ENCODE measurements around the gene DPY19L3. TPM values are rescaled to one million over a fixed set of nuclear protein-coding genes. Genes with fewer than 3 reads are reported as not detected.

DPY19L3 gene
- total RNA-seq, 1 donor from 2014 or later, result 115 TPM

DNA sequence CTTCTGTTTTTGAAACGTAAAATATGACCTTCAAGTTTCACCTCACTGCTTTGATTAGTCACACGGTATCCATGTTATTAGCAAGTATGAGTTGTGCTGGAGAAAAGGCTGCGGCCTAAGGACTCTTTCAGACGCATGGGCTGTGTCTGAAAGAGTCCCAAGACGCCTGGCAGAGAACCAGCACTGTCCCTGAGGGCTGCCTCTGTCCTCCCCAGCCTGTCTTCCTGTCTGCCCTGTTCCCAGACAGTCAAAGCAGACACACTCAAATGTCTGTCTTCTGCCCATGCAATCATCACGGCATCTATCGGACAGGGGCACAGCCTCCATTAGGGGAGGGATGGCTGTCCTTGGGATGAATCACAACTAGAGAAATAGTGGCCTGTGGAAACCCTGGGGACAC lies 65.5 kb downstream of the DPY19L3 start:
- peaks cover 4 to 26% of the 10 kb centered on the region in 2 donors for H3K36me3 ChIP-seq
- intact Hi-C loops (cut with DNase I), result no loop called here
- H3K4me1 ChIP-seq, result no peaks in the 10 kb centered on the region
- H3K27ac ChIP-seq, result no peak overlapping the region
- H3K9me3 ChIP-seq, result no peaks in the 10 kb centered on the region
- no peak for DNase-seq (ENCODE audit: low spot score in 2 of 2)
- no peak overlapping the region for H3K4me3 ChIP-seq
- TF ChIP-seq, protein P1, sequence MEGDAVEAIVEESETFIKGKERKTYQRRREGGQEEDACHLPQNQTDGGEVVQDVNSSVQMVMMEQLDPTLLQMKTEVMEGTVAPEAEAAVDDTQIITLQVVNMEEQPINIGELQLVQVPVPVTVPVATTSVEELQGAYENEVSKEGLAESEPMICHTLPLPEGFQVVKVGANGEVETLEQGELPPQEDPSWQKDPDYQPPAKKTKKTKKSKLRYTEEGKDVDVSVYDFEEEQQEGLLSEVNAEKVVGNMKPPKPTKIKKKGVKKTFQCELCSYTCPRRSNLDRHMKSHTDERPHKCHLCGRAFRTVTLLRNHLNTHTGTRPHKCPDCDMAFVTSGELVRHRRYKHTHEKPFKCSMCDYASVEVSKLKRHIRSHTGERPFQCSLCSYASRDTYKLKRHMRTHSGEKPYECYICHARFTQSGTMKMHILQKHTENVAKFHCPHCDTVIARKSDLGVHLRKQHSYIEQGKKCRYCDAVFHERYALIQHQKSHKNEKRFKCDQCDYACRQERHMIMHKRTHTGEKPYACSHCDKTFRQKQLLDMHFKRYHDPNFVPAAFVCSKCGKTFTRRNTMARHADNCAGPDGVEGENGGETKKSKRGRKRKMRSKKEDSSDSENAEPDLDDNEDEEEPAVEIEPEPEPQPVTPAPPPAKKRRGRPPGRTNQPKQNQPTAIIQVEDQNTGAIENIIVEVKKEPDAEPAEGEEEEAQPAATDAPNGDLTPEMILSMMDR (IDR thresholded peaks at IDR 0.05), result no peak
- no peaks in the 10 kb centered on the region for H3K27me3 ChIP-seq

DNA sequence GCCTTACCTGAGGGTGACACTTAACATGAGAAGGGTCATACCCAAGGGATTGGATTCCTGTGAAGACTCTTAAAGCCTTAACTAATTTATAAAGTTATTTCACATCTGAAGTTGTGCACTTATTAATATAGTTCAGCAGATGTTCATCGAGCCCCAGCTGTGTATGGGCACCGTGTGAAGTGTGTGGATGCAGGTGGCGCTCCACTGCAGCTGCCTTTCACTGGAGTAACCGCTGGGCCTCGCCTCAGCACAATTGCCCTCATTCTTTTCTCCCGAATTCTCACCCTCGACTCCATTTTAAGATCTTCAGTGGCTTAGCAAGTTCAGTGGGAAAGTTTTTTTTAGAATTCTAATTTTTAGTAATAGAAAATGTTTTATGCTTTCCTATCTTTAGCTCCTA lies 66.2 kb downstream of the DPY19L3 start:
- Histone ChIP-seq H3K36me3 (peaks cover 4 to 26% of the 10 kb centered on the region in 2 donors), H3K9me3 (no peaks in the 10 kb centered on the region)

DNA sequence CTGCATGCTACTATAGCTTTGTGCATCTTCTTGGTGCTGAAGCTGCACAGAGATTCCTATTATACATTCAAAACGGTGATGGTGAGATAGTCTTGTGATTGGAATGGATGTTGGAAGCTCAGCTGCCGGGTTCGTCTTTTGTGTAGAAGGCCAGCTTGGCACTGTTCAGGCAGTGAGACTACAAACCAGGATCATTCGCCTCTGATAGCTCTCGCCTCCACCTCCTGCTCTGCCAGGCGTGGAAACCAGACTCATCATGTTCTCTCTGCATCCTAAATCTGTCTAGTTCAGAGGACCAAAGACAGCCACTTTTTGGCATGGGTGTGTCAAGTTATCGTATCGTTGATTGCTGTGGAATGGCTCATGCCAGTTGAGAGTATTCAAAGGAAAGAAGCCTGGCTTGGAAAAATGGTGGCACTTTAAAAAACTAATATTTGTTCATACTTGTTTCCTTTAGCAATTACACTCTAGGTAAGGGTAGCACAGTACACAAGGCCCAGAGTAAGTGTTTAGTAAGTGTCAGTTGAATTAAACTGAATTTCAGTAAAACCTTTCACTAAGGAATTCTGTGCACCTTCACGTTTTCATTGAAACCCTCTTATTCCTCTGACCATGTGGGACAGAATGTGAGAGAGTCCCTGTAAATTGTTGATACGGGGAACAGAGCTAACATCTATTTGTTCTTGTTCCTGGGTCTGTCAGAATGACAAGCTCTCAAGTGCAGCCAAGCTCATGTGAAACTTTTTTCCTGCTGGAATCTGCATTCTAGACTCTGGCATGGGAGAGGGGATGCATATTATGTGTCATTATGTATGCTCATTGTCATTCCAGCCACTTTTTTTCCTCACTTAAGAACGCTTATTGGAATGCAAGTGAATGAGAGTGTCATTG lies 69.8 kb downstream of the DPY19L3 start:
- TF ChIP-seq, protein P1 (IDR thresholded peaks at IDR 0.05), result no peak
- DNase-seq (ENCODE audit: low spot score in 2 of 2), result no peak
- H3K27ac ChIP-seq, result no peak overlapping the region
- H3K9me3 ChIP-seq, result no peaks in the 10 kb centered on the region
- intact Hi-C loops (cut with DNase I), result no loop called here
- no peak overlapping the region for H3K4me3 ChIP-seq
- H3K27me3 ChIP-seq, result no peaks in the 10 kb centered on the region
- H3K36me3 ChIP-seq, result peaks cover 21 to 58% of the 10 kb centered on the region in 2 donors
- no peaks in the 10 kb centered on the region for H3K4me1 ChIP-seq

More for the DNA sequence above, 66.2 kb downstream of the DPY19L3 start:
- DNase-seq (ENCODE audit: low spot score in 2 of 2), result no peak
- TF ChIP-seq, protein P1 (IDR thresholded peaks at IDR 0.05), result no peak
- Histone ChIP-seq H3K4me3 (no peak overlapping the region), H3K27ac (no peak overlapping the region), H3K27me3 (no peaks in the 10 kb centered on the region), H3K4me1 (no peaks in the 10 kb centered on the region)
- intact Hi-C loops (cut with DNase I), result no loop called here

DNA sequence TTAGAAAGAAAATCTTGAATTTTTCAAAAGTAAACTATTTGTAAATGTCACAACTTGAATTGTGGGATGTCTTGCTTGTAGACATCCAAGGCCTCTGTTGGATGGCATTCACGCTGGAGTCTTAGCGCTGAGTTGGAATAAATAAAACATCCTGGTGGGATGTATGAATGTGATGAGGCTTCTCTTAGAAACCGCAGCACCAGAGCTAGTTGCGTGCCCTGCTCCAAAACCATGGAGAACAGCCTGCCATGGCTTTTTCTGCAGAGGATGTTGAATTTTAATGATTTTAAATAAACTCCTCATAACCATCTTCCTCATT lies 70.4 kb downstream of the DPY19L3 start:
- Histone ChIP-seq H3K4me1 (no peaks in the 10 kb centered on the region), H3K27me3 (no peaks in the 10 kb centered on the region), H3K36me3 (peaks cover 23 to 63% of the 10 kb centered on the region in 2 donors), H3K4me3 (no peak overlapping the region), H3K27ac (no peak overlapping the region), H3K9me3 (no peaks in the 10 kb centered on the region)
- DNase-seq (ENCODE audit: low spot score in 2 of 2), result no peak
- TF ChIP-seq, protein P1 (IDR thresholded peaks at IDR 0.05), result no peak
- intact Hi-C loops (cut with DNase I), result no loop called here

DNA sequence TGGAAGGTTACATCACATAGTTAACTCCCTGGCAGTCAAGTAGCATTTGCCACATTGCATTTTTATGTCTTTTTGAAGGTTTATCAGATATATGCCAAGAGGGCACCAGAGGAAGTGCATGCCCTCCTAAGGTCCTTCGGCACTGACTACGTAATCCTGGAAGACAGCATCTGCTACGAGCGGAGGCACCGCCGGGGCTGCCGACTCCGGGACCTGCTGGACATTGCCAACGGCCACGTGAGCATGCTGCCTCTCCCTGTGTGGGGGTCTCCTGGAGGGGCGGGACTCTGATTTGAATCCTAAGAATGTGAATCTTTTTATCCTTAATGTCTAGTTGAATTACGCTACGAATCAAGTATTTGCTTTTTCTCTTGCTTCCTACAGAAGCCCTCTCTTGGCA lies 74.8 kb downstream of the DPY19L3 start:
- Histone ChIP-seq H3K9me3 (no peaks in the 10 kb centered on the region), H3K27me3 (no peaks in the 10 kb centered on the region), H3K27ac (no peak overlapping the region), H3K4me1 (no peaks in the 10 kb centered on the region), H3K36me3 (peaks cover 51 to 84% of the 10 kb centered on the region in 2 donors), H3K4me3 (no peak overlapping the region)
- intact Hi-C loops (cut with DNase I), result no loop called here
- no peak for DNase-seq (ENCODE audit: low spot score in 2 of 2)
- TF ChIP-seq, protein P1 (IDR thresholded peaks at IDR 0.05), result no peak

Data from ascending aorta (tissue), 2 donors.